IPS-NIHi11 (cell line): ENCODE measurements around the gene IGSF9.

Experiments
- DNase-seq: peaks from one replicate; pipeline ENCODE4 v3.0.0; 2012; ENCODE audit warnings: mixed read lengths, low spot score

The IGSF9 gene

DNA sequence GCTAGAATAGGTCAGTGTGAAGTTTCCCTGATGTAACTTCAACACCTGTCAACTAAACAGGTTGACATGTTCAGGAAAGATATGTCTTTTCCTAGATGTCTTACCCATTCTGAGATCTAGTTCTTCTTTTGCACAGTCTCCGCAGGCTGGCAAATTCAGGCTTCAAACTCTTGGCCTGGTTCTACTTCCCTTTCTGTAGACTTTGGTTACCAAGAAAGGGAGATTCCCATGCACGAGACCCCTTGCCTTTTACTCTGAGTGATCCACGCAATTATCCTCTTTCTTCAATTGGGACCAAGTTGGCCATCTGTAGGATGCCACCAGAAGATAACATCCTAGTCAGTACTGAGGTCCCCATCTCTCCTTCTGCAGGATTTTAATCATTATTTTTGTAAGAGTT is 47.5 kb downstream of the IGSF9 start:
- no peak for DNase-seq

DNA sequence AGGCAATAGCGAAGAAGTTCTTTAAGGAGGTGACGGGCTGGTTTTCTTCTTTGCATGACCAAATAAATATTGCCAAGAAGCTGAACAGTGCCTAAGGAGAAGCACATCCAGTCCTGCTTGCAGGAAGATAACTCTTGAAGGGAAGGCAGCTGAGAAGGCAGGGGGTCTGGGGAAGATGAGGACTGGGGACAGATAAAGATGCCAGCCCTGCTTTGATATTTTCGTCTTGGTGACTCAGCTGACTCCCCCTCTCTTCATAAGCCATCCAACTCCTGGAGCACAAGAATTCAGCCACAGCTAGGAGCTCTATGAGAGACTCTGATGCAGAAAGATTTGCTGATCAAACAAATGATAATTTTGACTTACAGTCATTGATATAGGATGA is 48.9 kb downstream of the IGSF9 start:
- DNase-seq, result no peak

- no peak for DNase-seq
Observed at GRCh38 chr1:159895836-159896545, 49.4 kb downstream of the IGSF9 start.

DNA sequence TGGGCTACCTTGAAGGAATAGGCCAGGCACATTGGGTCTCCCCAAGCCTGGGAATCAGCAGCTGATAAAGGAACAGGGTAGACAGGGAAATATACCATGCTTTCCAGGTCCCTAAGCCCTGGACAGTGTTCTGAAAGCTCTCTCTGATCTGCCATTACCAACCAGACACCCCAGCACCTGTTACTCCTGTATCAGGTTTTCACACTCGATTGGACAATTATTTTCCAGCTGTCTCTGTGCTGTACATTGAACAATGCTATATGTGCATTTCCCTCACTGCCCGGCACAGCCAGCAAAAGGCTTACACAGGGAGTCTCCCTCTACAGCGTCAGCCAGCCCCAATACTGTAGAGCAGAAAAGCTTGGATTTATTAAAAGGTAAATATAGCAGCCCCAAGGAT is 50.1 kb downstream of the IGSF9 start:
- DNase-seq, result no peak

DNA sequence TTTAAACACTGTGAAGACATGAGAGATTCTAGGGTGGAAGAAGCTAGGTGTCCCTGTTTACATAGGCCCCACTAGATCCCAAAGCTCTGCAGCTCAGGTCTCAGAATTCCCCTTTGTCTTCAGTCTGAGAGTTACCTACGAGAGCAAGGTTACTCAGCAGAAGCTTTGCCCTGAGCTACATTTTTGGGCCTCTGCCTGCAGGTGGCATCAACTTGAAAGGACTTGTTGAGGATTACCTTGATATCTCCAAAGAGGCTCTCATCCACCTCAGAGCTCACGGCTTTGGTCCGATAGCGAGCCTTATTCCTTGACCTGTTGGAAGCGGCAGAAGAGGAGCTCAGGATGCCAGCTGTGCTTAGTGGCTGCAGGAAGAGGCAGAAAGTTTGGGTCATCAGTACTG is 52.5 kb downstream of the IGSF9 start:
- no peak for DNase-seq

- DNase-seq, result peak; percentile 78
Observed at GRCh38 chr1:159891275-159892157, 53.9 kb downstream of the IGSF9 start.

- no peak for DNase-seq
Observed at GRCh38 chr1:159890390-159890789, 55.0 kb downstream of the IGSF9 start.

DNA sequence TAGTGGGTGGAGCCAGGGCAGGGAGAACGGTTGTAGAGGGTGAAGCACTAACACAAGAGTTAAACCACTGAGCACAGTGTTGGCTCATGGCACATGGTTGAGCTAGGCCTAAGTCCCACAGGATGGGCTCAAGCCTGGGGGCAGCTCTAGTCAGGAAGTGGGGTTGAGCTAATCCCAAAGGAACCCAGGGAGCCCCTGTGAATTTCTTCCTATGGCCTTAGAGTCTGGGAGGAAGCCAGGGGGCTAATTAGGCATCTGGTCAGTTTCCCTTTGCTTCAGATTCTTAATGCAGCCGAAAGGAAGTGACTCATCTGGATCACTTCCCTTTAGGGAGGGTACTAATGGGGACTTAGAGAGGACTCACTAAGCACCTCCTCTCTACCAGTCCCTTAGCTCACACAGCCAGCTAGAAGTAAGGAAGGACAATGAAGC is 55.6 kb downstream of the IGSF9 start:
- DNase-seq, result no peak

DNA sequence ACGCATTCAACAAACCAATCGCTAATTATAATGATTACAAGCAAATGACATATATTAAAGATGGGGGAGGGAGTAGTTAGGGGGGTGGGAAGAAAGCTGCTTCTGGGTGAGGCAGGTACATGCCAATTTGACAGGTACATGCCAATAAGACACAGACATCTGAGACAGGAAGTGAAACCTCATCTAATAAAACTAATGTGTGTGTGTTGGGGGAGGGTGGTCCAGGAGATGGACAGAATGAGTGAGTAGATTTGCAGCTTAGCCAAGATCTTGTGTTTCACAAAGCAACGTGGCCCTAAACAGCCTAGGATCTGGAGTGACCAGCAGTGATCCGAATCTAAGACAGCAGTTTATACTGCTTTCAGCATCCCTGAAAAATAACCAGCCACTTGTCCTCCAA is 56.2 kb downstream of the IGSF9 start:
- DNase-seq, result no peak

- no peak for DNase-seq
Observed at GRCh38 chr1:159884296-159884695, 61.1 kb downstream of the IGSF9 start.

GRCh38 chr1:159883134-159883533 is 62.3 kb downstream of the IGSF9 start:
- DNase-seq, result no peak

DNA sequence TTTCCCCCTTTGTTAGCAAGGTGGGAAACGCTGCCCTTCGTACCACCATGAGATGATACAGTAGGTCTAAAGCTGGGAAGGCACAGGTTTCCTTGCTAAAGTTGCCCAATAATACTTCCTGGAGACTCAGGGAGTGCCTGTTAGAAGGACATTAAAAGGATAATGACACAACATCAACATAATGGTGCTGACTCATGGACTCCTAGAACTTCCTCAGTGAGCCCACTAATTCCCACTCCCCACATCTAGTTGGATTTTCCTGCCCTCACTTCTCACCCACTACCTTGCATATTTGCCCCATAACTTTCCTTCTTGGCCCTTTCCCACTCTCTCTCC is 62.9 kb downstream of the IGSF9 start:
- no peak for DNase-seq

GRCh38 chr1:159881622-159882526 is 63.5 kb downstream of the IGSF9 start:
- no peak for DNase-seq

DNA sequence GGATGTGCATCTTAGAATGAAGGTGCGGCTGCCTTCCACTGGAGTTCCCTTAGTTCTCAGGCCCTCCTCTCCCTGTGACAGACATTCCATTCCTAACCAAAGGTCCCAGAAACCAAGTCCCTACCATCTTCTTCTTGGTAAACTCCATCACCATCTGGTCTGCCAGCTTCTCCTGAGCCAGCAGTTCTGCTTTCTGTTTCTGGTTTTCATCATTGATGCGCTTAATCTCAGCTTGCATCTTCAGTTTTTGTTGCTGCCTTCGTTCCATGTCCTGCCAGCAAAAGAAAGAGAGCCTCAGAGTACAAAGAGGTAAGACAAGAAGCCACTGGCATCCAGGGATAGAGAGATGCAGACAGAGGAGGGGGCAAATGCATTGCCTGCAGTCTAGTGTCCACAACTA is 65.0 kb downstream of the IGSF9 start:
- no peak for DNase-seq

DNA sequence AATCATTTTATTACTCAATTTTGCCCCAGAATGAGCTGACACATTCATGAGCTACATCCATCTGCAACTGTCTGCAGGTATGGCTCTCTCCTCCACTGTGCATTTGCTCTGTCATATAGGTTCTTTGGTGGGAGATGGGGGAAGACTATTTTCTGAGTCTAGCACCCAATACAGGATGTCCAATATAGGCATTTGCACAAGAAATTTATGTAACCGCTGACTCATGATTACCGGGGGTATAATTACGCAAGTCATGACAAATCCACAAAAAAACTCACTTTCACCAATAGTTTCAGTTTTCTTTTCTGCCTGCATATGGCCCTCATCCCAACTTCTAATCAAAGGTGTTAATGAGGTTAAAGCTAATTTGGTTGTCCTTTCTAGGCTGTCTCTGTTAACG is 65.4 kb downstream of the IGSF9 start:
- no peak for DNase-seq

DNA sequence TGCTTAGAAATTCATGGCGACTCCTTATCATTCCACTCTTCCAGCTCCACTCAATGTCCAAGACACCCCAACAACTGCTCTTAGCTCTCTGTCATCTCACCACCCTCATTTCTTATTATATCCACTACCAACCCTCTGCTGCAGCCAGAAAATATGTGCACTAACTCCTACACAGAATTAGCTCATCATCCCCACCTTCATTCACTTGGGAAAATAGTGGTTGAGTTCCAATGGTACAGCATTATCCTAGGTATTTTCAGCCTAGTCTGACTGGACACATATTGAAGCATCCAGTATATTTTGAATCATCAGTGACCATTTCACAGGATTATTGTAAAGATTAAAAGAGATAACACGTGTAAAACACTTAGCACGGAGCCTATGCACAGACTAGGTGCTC is 66.3 kb downstream of the IGSF9 start:
- no peak for DNase-seq

GRCh38 chr1:159877695-159878444 is 67.5 kb downstream of the IGSF9 start:
- no peak for DNase-seq
